IPS-18c (cell line): Measurements from ENCODE around the gene USP13.

Experiments
- H3K4me3 ChIP-seq: 2 replicates; pipeline ENCODE4 v1.7.0; 2013; ENCODE audit warnings: low read depth, mild to moderate bottlenecking, low read length, moderate library complexity; ENCODE audit not compliant: insufficient read depth
- H3K9me3 ChIP-seq: one replicate; pipeline ENCODE4 v1.6.1; 2013; ENCODE audit warnings: mild to moderate bottlenecking, low read length, moderate library complexity; ENCODE audit not compliant: control insufficient read depth, insufficient read depth

Gene USP13

GRCh38 chr3:179716811-179717210 lies 64.0 kb downstream of the USP13 start:
- H3K9me3 ChIP-seq = no peaks in the 10 kb centered on the region

DNA sequence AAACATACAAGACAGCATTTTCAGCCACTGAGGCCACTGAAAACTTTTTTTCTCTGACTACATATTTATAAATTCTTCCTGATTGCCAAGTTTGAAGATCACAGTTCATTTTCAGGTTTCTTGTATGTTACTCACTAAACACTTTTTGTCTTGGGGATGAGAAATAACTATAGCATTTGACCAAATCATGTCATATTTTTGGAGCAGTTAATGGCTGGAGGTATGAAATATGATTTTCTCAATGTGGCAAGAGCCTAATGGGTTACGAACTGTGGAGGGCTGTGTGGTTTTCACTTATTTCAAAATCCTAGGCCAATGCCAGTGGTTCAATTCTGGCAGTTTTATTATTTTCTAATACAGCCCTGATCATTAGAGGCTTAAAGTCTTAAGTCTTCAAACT lies 64.4 kb downstream of the USP13 start:
- H3K4me3 ChIP-seq = no peak overlapping the region
- H3K9me3 ChIP-seq = no peaks in the 10 kb centered on the region

More at GRCh38 chr3:179716811-179717210, 64.0 kb downstream of the USP13 start:
- H3K4me3 ChIP-seq = no peak overlapping the region

- Histone ChIP-seq H3K9me3 (no peaks in the 10 kb centered on the region), H3K4me3 (no peak overlapping the region)
Observed at GRCh38 chr3:179719048-179719734, 66.4 kb downstream of the USP13 start.

DNA sequence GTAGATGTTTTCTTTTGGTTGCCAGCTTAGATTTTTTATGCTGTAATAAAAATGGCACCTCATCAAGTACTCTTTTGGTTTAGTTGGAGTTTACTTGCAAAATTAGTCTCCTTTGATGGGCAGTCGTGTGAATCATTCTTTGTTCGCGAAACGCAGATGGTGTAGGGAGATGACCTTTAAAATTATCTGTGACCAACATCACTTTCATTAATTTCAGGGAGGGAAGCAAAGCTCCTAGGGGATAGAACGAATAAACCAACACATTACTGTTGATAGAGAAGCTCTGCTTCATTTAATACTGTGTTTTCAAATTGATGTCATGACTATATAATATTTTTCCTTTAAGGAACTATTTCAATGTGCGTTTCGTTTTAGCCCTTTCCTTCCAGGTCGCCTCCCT lies 67.4 kb downstream of the USP13 start:
- Histone ChIP-seq H3K4me3 (no peak overlapping the region), H3K9me3 (no peaks in the 10 kb centered on the region)

DNA sequence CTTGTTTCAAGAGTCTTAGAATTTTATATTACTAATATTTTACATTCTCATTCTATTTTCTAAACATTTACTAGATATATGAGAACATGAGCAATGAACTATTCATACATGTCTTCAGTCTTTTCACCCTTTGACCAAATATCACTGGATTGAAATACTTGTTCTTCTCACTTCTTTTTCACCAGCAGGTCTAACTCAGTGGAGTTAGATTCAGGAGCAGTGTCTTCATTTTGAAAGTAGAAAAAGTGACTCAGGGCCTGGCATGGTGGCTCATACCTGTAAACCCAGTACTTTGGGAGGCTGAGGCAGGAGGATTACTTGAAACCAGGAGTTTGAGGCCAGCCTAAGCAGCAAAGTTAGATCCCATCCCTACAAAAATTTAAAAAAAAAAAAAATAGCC lies 70.8 kb downstream of the USP13 start:
- H3K4me3 ChIP-seq = no peak overlapping the region
- no peaks in the 10 kb centered on the region for H3K9me3 ChIP-seq

GRCh38 chr3:179726075-179726699 lies 73.3 kb downstream of the USP13 start:
- no peak overlapping the region for H3K4me3 ChIP-seq
- no peaks in the 10 kb centered on the region for H3K9me3 ChIP-seq

DNA sequence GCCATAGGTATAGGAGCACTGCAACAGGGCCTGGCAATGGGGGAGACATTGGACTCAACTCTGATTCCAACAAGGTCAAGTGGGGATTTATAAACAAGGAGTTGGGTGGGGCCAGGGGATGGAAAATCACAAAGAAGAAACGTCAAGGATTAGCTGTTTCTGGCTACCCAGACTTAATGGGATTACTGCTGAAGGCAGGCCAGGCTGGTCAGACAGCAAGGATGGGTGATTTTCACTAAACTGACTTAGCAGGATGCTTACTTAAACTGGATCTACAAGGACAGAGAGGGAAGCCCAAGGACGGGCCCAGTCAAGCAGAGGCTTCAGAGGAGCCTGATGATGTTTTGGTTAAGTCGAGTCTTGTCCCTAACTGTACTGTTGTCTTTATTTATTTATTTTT lies 76.2 kb downstream of the USP13 start:
- no peak overlapping the region for H3K4me3 ChIP-seq
- no peaks in the 10 kb centered on the region for H3K9me3 ChIP-seq

- Histone ChIP-seq H3K4me3 (no peak overlapping the region), H3K9me3 (no peaks in the 10 kb centered on the region)
Observed at GRCh38 chr3:179729981-179730380, 77.1 kb downstream of the USP13 start.

GRCh38 chr3:179730506-179730905 lies 77.7 kb downstream of the USP13 start:
- Histone ChIP-seq H3K4me3 (no peak overlapping the region), H3K9me3 (no peaks in the 10 kb centered on the region)

- H3K4me3 ChIP-seq = no peak overlapping the region
- H3K9me3 ChIP-seq = no peaks in the 10 kb centered on the region
Observed at GRCh38 chr3:179731544-179731943, 78.7 kb downstream of the USP13 start.

DNA sequence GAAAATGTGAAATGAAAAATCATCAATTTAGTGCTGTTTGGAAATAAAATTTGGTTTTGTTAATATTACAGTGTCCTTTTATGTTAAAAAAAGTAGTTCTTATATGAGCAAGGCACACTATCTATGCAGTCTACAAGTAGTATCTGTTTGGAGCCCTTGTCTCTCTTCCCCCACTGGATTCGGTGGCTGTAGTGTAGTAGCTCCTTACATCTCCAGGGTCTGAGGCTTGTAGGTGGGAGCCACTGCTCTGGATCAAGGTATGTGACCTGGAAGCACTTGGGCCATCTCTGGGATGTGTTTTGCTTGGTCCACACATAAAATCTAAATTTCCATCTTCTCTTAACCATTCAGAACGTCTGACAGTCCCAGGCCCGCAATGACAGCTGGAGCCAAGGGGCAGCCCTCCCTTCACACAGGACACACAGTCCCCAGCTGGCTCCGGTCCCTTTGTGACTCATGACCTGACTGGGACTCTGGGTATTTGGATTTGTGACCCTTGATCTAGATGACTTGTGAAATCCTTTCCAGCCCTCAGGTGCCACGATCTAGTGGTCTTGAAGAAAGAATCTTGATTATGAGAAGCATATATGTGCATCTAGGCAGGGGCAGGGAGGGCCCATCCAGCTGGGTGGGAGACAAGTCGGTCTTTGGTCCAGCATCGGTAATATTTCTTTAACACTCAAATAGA lies 80.0 kb downstream of the USP13 start:
- Histone ChIP-seq H3K4me3 (no peak overlapping the region), H3K9me3 (no peaks in the 10 kb centered on the region)

DNA sequence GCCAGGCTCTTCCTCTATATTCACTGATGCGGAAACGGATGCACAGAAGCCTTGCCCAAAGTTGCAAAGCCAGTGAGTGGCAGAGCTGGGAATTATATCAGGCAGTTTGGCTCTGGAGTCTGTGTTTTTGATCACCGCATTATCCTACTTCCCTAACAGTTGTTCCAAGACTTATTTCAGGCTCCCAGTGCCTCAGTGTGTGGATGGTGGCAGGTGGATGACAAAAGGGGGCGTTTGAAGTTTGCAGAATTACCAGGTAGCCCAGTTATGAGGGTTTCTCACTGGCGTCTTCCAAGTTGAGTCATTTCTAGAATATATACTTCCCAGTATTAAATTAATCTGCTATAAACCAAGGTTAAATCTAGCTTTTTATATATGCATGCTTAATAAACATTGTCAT lies 81.0 kb downstream of the USP13 start:
- no peak overlapping the region for H3K4me3 ChIP-seq
- H3K9me3 ChIP-seq = no peaks in the 10 kb centered on the region

DNA sequence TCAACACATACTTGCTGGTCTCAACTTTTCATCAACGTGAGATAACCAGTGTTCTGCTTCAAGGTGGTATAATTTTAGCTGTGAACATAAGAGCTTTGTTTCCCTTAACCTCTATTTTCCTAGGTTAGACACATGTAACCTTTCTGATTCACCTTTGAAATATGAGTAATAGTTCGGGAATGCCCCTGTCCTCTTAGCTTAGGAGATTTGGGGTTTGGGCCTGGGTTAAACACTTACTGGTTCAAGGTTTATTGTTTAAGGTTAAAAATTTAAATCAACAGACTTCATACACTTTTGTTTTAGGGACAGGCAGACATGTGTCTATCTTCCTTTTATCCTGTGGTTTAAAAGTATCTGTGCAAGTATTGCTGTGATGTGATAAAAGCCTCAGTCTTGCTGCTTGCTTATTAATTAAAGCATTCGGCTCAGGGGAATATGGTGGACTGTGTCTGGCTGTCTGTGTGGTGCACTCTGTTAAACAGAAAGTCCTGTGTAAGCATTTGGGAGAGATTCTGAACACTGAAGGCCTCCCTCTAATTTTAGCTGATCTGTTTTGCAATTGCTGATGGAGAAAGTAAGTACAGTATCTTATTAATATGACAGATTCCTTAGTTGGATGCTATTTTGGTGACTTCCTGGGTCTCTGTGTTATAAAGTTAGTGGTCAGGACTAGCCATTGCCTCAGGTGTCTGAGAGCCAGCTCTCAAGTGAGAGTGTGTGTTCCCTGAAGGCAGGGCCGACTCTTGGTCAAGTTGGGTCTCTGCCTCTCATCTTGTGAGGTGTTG lies 81.8 kb downstream of the USP13 start:
- H3K4me3 ChIP-seq = no peak overlapping the region
- H3K9me3 ChIP-seq = no peaks in the 10 kb centered on the region

DNA sequence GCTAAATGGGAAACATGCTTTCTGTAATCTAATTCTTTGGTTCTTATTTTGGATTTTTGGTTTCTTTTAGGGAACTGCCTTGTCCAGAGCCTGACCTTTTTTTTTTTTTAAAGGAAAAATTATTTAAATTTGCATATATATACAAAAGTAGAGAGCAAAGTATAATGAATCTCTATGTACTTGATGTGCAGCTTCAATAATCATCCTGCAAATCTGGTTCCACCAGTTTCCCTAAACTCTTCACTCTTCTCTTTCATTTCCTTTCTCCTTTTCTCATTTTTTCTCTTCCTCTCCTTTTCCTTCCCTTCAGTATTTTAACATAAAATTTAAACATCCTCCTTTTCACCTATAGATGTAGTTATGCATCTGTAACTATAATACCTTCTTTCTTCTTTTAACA lies 82.5 kb downstream of the USP13 start:
- H3K4me3 ChIP-seq = no peak overlapping the region

GRCh38 chr3:179738998-179739397 lies 86.2 kb downstream of the USP13 start:
- Histone ChIP-seq H3K9me3 (no peaks in the 10 kb centered on the region), H3K4me3 (no peak overlapping the region)

More for the DNA sequence above, 82.5 kb downstream of the USP13 start:
- no peaks in the 10 kb centered on the region for H3K9me3 ChIP-seq

DNA sequence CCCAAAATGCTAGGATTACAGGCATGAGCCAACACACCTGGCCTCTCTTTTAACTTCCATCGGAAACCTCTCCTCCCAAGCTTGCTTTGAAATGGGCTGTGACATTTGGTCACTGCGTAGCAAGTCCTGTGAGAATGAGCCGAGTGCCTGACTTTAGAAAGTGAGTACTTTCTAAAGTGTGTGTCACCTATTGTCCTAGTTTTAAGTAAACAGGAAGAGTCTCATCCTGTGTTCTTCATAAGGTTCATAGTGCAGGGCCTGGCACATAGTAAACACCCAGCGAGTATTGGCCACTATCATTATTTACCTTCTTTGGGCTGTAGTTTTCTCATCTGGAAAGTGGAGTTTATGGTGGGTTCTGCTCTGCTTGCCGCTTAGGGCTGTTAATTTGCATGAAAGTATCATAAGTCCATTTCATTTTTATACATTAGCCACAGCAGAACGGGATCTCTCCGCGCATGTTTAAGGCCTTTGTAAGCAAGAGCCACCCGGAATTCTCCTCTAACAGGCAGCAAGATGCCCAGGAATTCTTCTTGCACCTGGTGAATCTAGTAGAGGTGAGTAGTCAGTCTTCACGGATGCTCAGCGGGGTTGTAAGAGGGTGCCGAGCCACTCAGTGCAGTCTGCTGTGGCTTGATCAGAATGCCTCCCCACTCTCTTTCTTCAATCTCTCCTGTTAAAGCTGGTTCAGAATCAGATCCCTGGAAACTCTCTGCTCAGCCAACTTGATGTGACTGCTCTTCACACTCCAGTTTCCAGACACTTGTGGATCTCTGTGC lies 87.2 kb downstream of the USP13 start:
- H3K4me3 ChIP-seq = no peak overlapping the region

DNA sequence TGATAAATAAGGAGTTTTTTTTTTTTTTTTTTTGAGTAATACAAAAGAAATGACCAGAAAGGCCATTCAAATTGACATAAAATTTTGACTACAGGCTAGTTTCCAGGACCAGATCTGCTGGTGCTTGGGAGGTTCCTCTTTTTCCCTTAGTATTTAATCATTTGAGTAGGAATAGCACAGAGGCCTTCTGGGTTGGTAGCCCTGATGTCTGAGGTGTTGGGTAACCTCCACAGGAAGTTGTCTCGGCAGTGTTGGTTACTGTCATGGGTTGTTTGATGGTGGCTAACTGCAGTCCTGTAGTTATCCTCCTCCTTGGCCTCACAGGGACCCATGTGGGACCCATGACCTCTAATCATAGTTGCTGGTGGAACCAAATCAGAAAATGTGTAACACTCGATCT lies 91.1 kb downstream of the USP13 start:
- H3K9me3 ChIP-seq = no peaks in the 10 kb centered on the region
- H3K4me3 ChIP-seq = no peak overlapping the region

More for the DNA sequence above, 87.2 kb downstream of the USP13 start:
- no peaks in the 10 kb centered on the region for H3K9me3 ChIP-seq
